Amniotic epithelial cell (primary cell): ENCODE results near the gene FBXO8.
"Not testable (repeated sequence)": the region's sequence is repeated elsewhere in the genome, so short reads cannot be mapped to it uniquely, and the experiment has no call there.

Experiments used
- DNase-seq: peaks from one replicate; pipeline ENCODE4 v3.0.0-alpha.2; 2010; ENCODE audit warnings: low read depth

Gene FBXO8

DNA sequence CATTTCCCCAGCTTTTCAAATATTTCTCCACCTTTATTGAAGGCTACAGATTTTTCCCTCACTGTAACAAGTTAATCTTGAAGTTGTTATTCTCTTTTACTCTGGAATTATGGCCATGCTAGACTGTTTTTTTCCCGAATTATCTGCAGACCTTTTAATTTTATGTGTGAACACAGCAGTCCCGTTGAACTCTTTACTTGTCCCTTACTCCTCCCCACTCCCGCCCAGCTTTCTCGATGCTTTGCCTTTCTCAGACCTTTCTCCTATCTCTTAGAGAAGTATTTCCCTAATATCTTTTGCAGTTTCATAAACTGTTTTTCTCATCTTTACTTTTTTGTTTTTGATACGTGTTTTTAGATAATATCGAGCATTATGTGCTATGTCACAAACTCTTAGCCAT, 1.0 kb upstream of the FBXO8 start:
- DNase-seq = no peak

DNA sequence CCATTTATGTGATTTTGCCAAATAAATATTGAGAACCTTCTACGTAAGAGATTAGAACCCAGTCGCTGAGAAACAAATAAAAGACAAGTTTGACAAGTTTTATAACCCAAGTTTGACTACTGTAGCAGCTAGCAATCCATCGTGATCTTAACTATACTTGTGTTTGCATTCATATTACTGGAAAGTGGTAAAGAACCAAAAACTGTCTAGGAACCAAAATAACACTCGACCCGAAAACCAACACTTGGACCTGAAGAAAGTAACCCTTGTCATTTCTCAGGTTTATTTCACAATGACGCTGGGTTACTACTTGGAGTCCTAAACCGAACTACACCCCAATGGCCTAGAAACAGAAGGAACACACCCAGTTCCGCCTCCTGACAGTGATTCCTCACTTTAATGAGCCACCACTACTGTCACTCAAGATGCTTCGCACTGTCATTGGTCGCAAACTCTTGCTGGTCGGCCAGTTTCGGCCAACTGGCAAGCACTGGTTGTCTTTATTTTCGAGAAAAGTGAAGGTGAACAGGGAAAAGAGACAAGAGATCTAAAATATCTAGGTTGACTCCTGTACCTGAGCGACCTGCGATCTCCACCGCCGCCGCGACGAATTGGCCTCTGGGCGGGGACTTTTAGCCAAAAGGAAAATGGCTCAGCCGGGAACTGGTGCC, 496 bp downstream of the FBXO8 start:
- peak; percentile 96 for DNase-seq

DNA sequence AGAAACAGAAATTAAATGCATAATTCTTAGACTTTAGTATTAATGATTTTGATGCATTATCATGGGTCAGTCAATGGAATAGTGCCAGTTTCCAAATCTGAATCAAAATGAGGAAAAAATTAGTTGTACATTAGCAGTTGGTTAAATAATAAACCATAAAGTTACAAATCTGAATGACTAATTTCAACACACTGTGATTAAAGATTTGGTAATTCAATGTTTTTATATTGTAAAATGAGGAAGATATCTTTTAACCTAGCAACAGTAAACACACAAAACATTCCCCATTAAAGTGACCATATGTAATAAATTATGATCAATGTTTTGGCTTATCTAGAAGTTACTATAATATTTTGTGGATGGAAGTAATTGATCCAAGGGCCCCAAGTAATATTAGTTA, 1.6 kb downstream of the FBXO8 start:
- no peak for DNase-seq

DNA sequence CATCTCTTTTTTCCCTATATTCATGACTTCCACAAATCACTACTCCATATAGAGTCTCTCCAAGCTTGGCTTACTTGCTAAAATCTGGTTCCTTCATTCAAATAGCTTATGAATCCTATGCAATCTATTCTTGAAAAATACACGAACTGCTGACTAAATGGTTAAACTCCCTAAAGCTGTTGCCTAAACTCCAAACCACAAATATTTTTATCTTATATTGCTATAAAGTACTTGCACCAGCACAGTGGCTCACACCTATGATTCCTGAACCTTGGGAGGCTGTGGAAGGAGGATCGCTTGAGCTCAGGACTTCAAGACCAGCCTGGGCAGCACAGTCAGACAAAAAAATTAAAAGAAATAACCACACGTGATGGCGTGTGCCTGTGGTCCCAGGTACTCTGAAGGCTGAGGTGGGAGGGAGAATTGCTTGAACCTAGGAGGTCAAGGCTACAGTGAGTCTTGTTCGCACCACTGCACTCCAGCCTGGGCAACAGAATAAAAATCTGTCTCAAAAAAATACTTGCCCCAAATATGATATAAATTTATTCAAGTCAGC, 2.2 kb downstream of the FBXO8 start:
- DNase-seq = no peak

DNA sequence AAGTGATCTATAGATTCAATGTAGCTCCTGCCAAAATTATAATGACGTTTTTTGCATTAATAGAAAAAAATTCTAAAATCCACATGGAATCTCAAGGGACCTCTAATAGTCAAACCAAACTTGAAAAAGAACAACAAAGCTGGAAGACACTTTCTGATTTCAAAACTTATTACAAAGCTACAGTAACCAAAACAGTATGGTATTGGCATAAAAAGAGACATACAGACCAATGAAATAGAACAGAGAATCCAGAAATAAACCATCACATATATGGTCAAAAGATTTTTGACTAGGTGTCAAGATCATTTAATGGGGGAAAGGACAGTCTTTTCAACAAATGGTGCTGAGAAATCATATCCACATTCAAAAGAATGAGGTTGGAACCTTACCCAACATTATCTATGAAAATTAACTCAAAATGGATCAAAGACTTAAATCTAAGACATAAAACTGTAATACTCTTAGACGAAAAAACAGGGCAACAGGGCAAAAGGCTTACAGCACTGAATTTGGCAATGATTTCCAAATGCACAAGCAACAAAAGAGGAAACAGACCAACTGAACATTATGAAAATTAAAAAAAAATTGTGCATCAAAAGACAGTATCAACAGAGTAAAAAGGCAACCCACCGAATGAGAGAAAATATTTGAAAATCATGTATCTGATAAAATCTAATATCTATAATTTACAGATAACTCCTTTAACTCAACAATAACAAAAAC, 3.9 kb downstream of the FBXO8 start:
- no peak for DNase-seq

DNA sequence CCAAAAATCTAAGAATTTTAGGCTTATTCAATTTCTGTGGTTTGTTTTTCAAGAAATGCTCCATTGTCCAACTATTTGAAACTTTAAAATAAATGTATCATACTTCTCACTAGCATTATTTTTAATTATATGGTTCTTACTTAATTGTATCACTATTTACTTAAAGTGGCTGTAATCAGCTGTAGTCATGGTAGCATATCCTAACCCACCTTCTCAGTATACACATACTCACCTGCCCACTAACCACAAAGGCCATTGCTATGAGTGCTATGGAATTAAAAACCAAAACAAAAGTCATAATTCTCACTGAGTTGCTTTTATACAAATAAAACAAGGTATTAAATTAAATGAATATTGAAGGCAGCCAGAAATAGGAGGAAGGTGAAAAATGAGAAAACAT, 5.0 kb downstream of the FBXO8 start:
- no peak for DNase-seq

DNA sequence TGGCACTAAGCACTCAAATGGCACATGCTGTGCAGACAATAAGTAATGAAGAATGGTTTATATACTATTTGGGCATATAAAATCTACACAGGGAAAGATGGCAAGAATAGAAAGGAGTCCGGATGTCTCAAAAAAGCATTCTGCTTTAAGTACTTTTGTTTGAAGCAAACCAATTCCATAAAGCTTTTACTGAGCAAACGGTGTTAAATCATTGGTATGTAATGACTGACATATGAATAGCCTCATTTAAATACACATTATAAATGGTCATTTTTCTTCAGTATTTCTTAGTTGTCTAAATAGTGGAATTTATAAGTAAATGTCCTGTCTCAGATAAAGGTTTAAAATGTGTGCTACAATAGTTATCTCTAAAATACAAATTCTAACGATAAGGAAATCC, 6.0 kb downstream of the FBXO8 start:
- DNase-seq = no peak

DNA sequence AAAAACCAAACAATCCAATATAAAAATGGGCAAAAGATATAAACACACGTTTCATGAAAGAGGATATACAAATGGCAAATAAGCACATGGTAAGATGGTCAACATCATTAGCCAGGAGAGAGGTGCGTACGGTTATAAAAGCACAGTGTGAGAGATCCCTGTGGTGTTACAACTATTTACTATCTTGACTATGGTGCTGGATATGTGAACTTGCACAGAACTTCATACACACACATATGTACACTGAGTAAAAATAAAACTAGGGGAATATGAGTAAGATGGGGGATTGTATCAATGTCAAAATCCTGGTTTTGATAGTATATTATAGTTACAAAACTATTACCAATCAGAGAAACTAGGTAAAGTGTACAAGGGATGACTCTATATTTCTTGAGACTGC, 8.4 kb downstream of the FBXO8 start:
- no peak for DNase-seq

DNA sequence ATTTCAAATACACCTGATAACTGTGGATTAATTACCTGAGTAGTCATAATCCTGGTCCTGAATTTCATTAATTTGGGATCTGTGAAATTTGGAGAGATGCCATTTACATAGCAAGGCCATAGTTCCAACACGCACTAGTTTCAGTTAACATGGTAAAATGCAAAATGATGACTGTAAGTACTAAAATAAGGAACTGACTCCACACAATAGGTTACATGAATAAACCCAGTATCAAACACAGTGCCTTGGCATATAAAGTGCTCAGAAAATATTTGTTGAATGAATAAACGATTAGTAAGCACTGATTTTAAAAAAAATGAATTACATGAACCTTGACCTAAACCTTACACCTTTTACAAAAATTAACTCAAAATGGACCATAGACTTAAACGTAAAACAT, 9.0 kb downstream of the FBXO8 start:
- no peak for DNase-seq

DNA sequence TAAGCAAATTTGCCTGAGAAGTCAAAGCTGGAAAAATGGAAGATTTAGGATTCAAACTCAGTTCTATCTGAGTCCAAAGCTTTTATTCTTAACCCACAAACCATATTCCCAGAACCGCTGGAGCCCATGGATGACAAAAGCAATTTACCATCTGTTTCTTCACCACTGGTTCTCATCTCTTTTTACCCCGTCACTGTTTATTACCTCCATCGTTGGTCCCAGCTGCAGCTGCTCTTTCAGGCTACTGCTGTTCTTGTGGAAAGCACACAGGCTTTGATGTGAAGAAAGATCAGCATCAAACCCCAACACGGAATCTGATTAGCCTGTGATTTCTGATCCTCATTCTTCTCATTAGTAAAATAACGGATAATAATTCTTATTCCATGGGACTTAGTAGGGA, 9.5 kb downstream of the FBXO8 start:
- DNase-seq = no peak

DNA sequence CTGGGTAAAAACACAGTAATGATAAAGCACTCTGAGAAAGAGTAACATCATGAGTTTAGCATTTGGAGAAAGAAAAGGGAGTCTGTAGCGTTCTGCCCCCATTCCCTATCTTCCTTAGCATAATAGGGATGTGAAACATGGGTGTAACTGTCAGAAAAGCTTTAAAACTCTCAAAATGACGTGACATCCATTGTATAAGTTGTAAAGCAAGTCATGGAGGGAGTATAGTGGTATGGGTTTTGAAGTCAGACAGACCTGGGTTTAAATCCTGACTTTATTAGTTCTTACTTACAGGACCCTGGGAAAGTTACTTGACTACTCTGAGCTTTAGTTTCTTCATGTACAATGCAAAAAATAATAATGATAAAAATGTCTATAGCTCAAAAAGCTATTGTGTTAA, 17.1 kb downstream of the FBXO8 start:
- no peak for DNase-seq

DNA sequence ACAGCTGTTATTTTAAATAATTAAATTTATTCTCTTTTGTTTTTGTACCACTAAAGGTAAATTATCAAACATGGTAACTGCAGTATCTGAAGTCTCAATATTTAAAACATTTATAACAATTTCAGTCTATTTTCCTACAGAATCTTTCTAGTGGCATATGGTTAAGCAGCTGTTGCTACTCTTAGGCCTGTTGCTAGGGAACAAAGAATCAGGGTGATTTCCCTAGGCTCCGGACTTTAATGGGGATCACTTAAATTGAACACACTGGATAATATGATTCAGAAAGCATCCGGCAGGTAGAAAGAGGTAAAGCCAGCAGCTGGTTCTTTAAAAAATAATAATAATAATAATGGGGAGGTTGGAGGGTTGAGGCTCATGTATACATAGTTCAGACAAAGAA, 17.6 kb downstream of the FBXO8 start:
- DNase-seq = no peak

DNA sequence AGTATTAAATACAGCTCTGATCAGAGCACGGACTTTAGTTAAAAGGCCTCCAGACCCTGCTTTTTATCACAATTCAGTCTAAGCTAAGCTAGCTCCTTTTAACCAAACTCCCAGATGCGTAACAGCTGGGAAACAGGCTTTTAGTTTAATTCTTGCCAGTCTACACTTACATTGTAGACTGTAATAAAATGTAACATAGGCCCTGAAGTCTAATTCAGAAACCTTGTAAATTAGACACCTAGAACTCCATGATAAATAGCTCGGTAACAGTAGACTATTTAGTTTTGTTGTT, 20.1 kb downstream of the FBXO8 start:
- no peak for DNase-seq

DNA sequence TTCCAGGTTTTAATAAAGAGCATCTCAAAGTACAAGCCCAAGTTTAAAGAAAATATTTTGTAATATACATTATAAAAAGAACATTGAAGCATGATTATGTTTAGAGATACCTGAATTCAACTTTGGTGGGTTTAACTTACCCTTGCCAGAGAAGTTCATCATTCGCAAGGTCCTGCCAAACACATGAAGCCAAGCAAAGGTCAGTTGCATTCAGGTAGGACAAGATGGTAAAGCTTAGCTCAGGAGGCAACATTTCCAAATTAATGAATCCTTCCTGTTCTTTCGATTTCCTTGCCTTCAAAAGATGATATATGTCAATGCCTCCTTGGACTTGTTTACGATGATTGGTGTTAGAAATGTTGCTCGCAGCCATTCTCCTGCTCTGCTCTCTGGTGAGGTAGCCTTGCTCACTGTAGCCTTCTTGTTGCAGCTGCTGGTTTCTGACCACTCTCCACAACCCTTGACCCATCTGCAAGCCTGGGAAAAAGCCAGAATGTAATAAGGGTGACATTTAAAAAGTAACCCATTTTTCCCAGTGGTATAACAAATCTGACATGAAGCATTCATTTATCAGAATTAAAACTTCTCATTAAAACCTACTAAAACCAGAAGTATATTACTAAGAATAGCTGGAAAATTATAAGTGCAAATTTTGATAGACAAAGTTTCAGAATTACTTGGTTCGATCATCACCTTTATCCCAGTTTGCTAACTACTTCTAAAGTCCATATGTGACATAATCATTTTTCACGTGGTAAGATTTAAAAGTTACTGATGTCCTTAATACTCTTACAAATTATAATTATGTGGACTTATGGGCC, 20.6 kb downstream of the FBXO8 start:
- peak; percentile 42 for DNase-seq

DNA sequence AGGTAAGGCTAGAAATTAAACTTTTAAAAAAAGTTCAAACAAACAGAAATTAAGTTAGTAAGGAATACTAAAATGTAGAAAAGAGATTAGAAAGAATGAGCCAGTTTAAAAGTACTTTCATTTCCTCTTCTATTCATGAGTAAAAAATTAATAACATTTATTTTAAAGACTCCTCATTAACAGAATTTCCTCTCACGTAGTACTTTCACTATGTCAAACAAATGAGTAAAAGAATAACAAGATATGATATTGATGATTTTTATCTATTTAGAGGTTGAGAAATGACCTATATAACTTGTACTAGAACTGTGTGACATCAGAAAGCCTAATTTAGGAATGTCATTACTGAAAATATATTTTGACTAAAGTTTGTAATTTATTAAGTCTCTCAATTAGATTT, 22.0 kb downstream of the FBXO8 start:
- DNase-seq = not testable (repeated sequence)

DNA sequence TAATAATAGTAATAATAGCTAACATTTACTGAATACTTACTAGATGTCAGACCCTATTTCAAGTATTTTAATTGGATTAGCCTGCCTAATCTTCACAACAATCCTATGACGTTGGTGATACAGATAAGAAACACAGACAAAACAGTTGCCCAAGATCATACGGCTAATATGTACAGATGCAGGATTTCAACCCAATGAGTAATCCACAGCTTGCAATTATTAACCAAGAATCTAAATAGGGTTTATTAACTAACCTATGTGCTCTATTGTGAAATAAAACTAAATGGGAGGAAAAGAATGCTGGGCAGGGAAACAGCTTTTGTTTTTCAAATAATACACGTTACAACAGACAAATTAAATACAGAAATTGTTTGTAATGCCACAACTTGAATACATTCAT, 23.4 kb downstream of the FBXO8 start:
- DNase-seq = peak; percentile 98

DNA sequence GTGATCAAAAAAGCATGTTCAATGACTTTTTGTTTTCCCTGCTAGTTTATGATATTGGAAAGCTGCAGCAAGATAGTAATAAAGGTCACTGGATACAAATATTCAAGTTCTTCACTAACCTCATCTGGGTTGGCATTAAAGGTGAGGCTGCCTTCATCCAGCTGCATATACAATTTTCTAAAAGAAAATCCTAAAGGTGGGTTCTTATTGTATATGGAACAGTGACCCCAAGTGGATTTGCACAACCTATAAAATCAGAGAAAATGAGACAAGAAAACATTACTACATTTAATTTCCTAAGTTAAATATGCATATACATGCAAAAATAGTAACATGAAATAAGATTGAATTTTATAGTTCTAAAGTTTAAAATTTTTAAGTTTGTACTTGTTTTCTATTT, 23.9 kb downstream of the FBXO8 start:
- peak; percentile 24 for DNase-seq

DNA sequence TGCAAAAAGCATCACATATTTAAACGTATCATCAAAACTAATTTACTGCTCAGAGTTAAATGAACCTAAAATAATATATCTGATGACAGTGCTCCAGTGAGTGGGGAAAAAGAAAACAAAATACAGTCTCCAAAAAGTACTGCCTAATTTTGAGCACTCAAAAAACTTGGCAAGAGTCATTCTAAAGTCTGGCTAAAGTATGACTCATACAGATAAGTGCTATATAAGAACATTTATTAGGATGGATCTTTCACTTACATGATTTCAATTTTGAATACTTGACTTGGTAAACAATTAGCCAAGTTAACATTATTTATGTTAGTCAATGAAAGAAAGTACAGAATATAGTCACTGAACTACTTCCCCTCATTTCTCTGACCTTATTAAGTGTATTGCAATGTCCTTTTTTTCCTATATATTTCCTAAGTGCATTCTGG, 27.2 kb downstream of the FBXO8 start:
- peak; percentile 41 for DNase-seq

DNA sequence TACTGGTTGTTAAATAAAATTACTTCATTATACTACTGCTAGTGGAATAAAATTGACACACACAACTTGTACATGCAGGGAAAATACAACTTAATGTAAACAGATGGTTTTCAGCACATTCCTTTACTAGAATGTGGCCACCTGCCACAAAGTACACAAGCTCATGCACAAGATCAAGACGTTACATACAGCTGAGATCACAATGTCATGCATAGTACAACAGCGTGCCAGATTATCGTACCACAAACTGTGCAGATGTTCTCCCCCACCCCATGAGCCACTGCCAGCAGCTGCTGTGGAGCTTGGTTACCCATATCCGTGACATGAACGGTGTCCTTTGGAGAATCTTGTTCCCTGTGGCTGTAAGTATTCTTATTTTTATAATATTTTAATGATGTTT, 27.7 kb downstream of the FBXO8 start:
- peak; percentile 71 for DNase-seq

DNA sequence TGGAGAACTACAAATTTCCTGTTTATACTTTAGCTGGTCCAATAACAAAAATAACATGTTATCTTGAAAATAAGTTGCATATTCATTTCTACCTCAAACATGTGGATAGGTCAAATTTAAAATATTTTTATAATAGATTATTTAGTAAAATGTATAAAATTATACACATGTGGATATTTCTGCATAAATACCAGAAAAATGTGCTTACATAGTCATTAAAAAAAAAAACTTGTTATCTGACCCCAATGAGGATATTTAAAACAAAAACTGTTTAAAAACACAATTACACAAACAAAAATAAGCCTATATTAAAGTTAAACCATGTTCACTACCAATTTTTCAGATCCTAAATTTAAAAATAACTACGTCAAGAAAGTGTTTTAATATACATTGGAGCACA, 28.1 kb downstream of the FBXO8 start:
- DNase-seq = no peak

DNA sequence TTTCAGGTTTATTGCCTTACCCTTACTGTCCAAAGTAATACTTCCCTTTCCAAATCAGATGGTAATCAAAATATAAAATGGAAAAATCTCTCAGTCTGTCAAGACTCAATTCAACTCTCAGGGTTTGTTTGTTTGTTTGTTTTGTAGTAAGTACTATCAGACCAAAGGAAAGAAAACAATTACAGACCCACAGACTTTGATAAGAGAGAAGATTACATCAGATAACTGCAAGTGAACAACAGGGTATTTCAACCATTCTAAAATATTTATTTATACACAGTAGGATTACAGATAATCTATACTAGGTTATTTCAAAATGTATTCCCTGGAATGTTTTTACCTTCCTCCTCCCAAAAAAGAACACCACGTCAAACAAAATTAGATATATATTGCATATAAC, 28.9 kb downstream of the FBXO8 start:
- DNase-seq = no peak

DNA sequence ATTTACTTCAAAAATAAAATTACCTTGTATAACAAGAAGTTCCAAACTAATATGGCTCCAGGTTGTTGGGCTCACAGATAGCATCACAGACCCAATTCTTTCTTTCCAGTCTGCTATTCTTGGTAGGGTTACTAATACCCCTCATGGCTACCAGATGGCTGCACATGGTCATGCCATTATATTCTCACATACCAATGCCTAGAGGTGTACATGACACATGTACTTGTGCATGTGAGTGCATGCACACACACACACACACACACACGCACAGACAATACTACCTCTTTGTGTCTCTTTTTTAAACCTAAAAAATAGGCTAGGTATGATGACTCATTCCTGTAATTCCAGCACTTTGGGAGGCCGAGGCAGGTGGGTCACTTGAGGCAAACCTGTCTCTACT, 31.1 kb downstream of the FBXO8 start:
- DNase-seq = no peak

DNA sequence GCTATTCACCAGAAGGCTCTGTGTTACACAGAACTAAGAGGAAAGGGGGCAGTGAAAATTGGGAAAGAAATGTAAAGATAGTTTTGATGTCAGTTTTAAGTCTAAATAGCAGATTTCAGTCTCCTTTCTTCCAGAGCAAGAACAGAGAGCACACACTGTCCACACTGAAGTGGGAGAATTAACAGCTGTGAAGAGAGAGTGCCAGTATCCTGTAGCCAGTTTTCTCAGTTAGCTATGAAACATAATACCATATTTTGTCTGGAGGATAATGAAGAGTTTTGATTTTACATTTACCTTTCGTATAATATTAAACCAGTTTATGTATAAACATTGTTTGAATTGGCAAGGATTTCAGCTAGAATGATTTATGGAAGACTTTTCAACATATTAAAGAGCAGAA, 35.1 kb downstream of the FBXO8 start:
- no peak for DNase-seq
